GM12878 (cell line): ENCODE data around the gene DLG2. TPM values are rescaled to one million over a fixed set of nuclear protein-coding genes. Genes with fewer than 3 reads are reported as not detected.

Experiments
- ATAC-seq: fragments of 200-7000 bp; cut with Tn5 transposase; 3 replicates; pipeline ENCODE4 v1.9.1; 2020; ENCODE audit warnings: mild to moderate bottlenecking, moderate library complexity
- BruUV-seq: library from RNA; stranded (reverse); fragments of 400-500 nt; replicated peaks from 2 replicates; lab custom pipeline; 2021; lab: Mats Ljungman, UMichigan
- CTCF ChIA-PET: fragments of 300-600 bp; sonication (Branson Sonifier 250); formaldehyde crosslinking; extraction: SDS; loops from one replicate; lab custom pipeline; 2021; ENCODE audit warnings: inconsistent platforms; lab: Yijun Ruan, JAX
- POLR2A ChIA-PET: fragments of 350-600 bp; formaldehyde crosslinking; extraction: SDS; loops from one replicate; lab custom pipeline; 2021; ENCODE audit warnings: inconsistent platforms; lab: Charles Lee
- RAD21 ChIA-PET: fragments of 300-600 bp; sonication (Branson Sonifier 250); formaldehyde crosslinking; loops from one replicate; lab custom pipeline; 2023; ENCODE audit warnings: antibody characterized with exemption; ENCODE audit not compliant: unreplicated experiment; lab: Charles Lee
- SMC1A ChIA-PET: fragments of 300-600 bp; sonication (Branson Sonifier 250); formaldehyde crosslinking; loops from one replicate; lab custom pipeline; 2023; ENCODE audit not compliant: unreplicated experiment, uncharacterized antibody; lab: Charles Lee
- DNase-seq: peaks from one replicate; pipeline ENCODE4 v3.0.0-alpha.2; 2011; ENCODE audit warnings: low read depth, low spot score
- FAIRE-seq: peaks from 3 replicates; lab custom pipeline; 2011; peaks lifted over from hg19 to GRCh38; lab: Jason Lieb, UNC
- H2AFZ ChIP-seq: 2 replicates; pipeline ENCODE4 v1.6.0; 2011; ENCODE audit warnings: low read depth, low read length, control low read depth; ENCODE audit not compliant: control insufficient read depth
- H3K27ac ChIP-seq: 2 replicates; pipeline ENCODE4 v1.5.1; 2011; ENCODE audit warnings: control low read depth; ENCODE audit not compliant: control insufficient read depth, insufficient read depth
- H3K27me3 ChIP-seq, 2 experiments: replicated peaks in 1 of 2; 2 replicates each; pipeline versions ENCODE4 v1.6.0 to v1.6.1; 2011; ENCODE audit warnings: low read length in 1 of 2; ENCODE audit not compliant: control insufficient read depth in 2 of 2, insufficient read depth in 2 of 2
- H3K36me3 ChIP-seq, 2 experiments: 2 replicates each; pipeline ENCODE4 v1.5.1; 2011; ENCODE audit warnings: low read length in 1 of 2; ENCODE audit not compliant: control insufficient read depth in 2 of 2, insufficient read depth in 2 of 2
- H3K4me1 ChIP-seq: 2 replicates; pipeline ENCODE4 v1.6.1; 2011; ENCODE audit warnings: mild to moderate bottlenecking, low read length, moderate library complexity, mixed read lengths; ENCODE audit not compliant: control insufficient read depth, insufficient read depth
- H3K4me2 ChIP-seq: 2 replicates; pipeline ENCODE4 v1.6.0; 2011; ENCODE audit warnings: control low read depth; ENCODE audit not compliant: control insufficient read depth, insufficient read depth
- H3K4me3 ChIP-seq: fragments of 200-600 bp; sonication (generic); 2 replicates; pipeline ENCODE4 v1.5.1; 2016
- H3K79me2 ChIP-seq: 2 replicates; pipeline ENCODE4 v1.6.0; 2011; ENCODE audit warnings: low read length; ENCODE audit not compliant: control insufficient read depth, insufficient read depth
- H3K9ac ChIP-seq: 2 replicates; pipeline ENCODE4 v1.8.0; 2011; ENCODE audit warnings: low read length, control low read depth, mixed read lengths; ENCODE audit not compliant: control insufficient read depth, insufficient read depth
- H3K9me3 ChIP-seq: replicated peaks from 3 replicates; pipeline ENCODE4 v1.5.1; 2011; ENCODE audit warnings: mild to moderate bottlenecking, low read length; ENCODE audit not compliant: control insufficient read depth, insufficient read depth
- H4K20me1 ChIP-seq: 2 replicates; pipeline ENCODE4 v1.6.0; 2011; ENCODE audit not compliant: control insufficient read depth, insufficient read depth
- BCL11A ChIP-seq: IDR thresholded peaks from 2 replicates; pipeline ENCODE4 v1.6.1; 2011; ENCODE audit warnings: low read depth, low read length
- CBX5 ChIP-seq: sonication (generic); IDR thresholded peaks from 2 replicates; pipeline ENCODE4 v1.6.1; 2016; ENCODE audit warnings: low read depth, moderate library complexity, mild to moderate bottlenecking, inconsistent platforms
- ELK1 ChIP-seq: IDR thresholded peaks from 2 replicates; pipeline ENCODE4 v1.6.1; 2012; ENCODE audit warnings: low read depth, low read length, improper control_type of control experiment
- FOS ChIP-seq: IDR thresholded peaks from 3 replicates; pipeline ENCODE4 v1.6.1; 2011; ENCODE audit warnings: borderline replicate concordance; ENCODE audit not compliant: insufficient read length; ENCODE audit errors: extremely low read depth
- GATAD2B ChIP-seq: fragments of 450-650 bp; conservative IDR thresholded peaks from 2 replicates; pipeline ENCODE4 v1.6.1; 2017; ENCODE audit warnings: low read depth, mild to moderate bottlenecking, moderate library complexity
- IRF5 ChIP-seq: fragments of 450-650 bp; IDR thresholded peaks from 2 replicates; pipeline ENCODE4 v1.6.1; 2017; ENCODE audit warnings: borderline replicate concordance
- JUND ChIP-seq: IDR thresholded peaks from 2 replicates; pipeline ENCODE4 v1.6.1; 2012; ENCODE audit warnings: low read depth, mild to moderate bottlenecking, low read length, improper control_type of control experiment, moderate library complexity
- KDM1A ChIP-seq: fragments of 200-600 bp; sonication (generic); IDR thresholded peaks from 2 replicates; pipeline ENCODE4 v1.6.1; 2016; ENCODE audit warnings: borderline replicate concordance
- MYC ChIP-seq: IDR thresholded peaks from 2 replicates; pipeline ENCODE4 v1.6.1; 2011; ENCODE audit warnings: mild to moderate bottlenecking, low read length, moderate library complexity, inconsistent platforms; ENCODE audit not compliant: insufficient read depth, insufficient replicate concordance, insufficient read length, severe bottlenecking
- NFYA ChIP-seq: IDR thresholded peaks from 2 replicates; pipeline ENCODE4 v1.6.1; 2011; ENCODE audit warnings: low read depth, mild to moderate bottlenecking, low read length, improper control_type of control experiment, borderline replicate concordance
- NR2C1 ChIP-seq: fragments of 450-650 bp; IDR thresholded peaks from 2 replicates; pipeline ENCODE4 v1.6.1; 2017; ENCODE audit warnings: antibody characterized with exemption, mild to moderate bottlenecking, moderate library complexity
- SIN3A ChIP-seq: IDR thresholded peaks from 2 replicates; pipeline ENCODE4 v1.6.1; 2012; ENCODE audit warnings: low read depth, low read length, improper control_type of control experiment
- SREBF1 ChIP-seq: IDR thresholded peaks from 2 replicates; pipeline ENCODE4 v1.6.1; 2012; ENCODE audit warnings: mild to moderate bottlenecking, low read length
- ZBTB4 ChIP-seq: fragments of 450-650 bp; formaldehyde crosslinking; IDR thresholded peaks from 2 replicates; pipeline ENCODE4 v1.4.0; 2022; ENCODE audit warnings: mild to moderate bottlenecking, moderate library complexity
- ZNF592 ChIP-seq: fragments of 450-650 bp; IDR thresholded peaks from 2 replicates; pipeline ENCODE4 v1.6.1; 2017; ENCODE audit warnings: mild to moderate bottlenecking, moderate library complexity
- WGBS: methylation state at CpG from one replicate; pipeline ENCODE4 v1.1.6; 2016; ENCODE audit warnings: low lambda C conversion rate; ENCODE audit not compliant: insufficient replicate concordance, insufficient coverage; ENCODE audit errors: missing lambda C conversion rate; 5-methylcytosine and 5-hydroxymethylcytosine counted together
- in situ Hi-C: fragments of 300-500 bp; cut with MboI; formaldehyde crosslinking; loops from 9 replicates; pipeline ENCODE4 v1.14.3; 2018; ENCODE audit warnings: mixed read lengths
- intact Hi-C: fragments of 100-400 bp; cut with micrococcal nuclease; formaldehyde crosslinking; loops from one replicate; pipeline ENCODE4 v1.14.2; 2022; ENCODE audit not compliant: unreplicated experiment
- polyA plus RNA-seq, 11 experiments: library from polyadenylated mRNA; depleted of rRNA in 4 of 11; unstranded in 6 of 11; stranded (reverse) in 5 of 11; fragments of >200 nt; fragmentation: Nextera tagmentation in 4 of 11; fragmentation: Illumina TruSeq in 1 of 11; extraction: Ambion mirVana in 4 of 11; extraction: Trizol in 1 of 11; gene quantifications; 1 replicate in 1 of 11; 2 replicates in 10 of 11; pipeline versions ENCODE4 v1.2.1 to v1.2.3, GENCODE V29; 2011 to 2016; ENCODE audit warnings: inconsistent platforms in 2 of 11, missing spikeins in 2 of 11, low read depth in 1 of 11
- total RNA-seq, 4 experiments: library from RNA; depleted of rRNA in 3 of 4; stranded (reverse); fragments of >200 nt in 3 of 4; fragmentation: Illumina TruSeq in 1 of 4; extraction: Trizol in 1 of 4; gene quantifications; 2 replicates each; pipeline versions ENCODE4 v1.2.1 to v1.2.3, GENCODE V29; 2013 to 2021

DLG2 gene
- total and polyA plus RNA-seq, 10 of the 15 experiments (the other 5 are each of a cell fraction or from before 2014, with no cell fraction given) = 0.09 to 0.98 (median 0.35) TPM

- Histone ChIP-seq H3K79me2 (peaks cover 39% of the 10 kb centered on the region), H3K4me2 (no peak overlapping the region), H3K27me3 (no peaks in the 10 kb centered on the region), H3K27ac (no peak overlapping the region), H3K4me1 (no peaks in the 10 kb centered on the region), H3K36me3 (peaks cover 0 to 15% of the 10 kb centered on the region in 2 experiments; a peak in 2 of 4 replicates), H3K9me3 (no peaks in the 10 kb centered on the region), H2AFZ (no peak overlapping the region), H4K20me1 (no peaks in the 10 kb centered on the region), H3K4me3 (no peak overlapping the region), H3K9ac (no peak overlapping the region)
- no peak for ATAC-seq
- SMC1A ChIA-PET = interaction anchor here (0.6 to 1.3 kb wide), 3 partner anchors 9 to 38 kb away, joined by 3 read pairs; partner anchors contain the start of genes TMEM126A and TMEM126B
- POLR2A ChIA-PET = interaction anchor here (1.1 to 1.5 kb wide), 2 partner anchors 8 to 29 kb away, joined by 4 read pairs; partner anchors contain the start of gene TMEM126B
- no peak for DNase-seq
- RAD21 ChIA-PET = no interaction called here
- CTCF ChIA-PET = no interaction called here
- FAIRE-seq = no peak
- in situ Hi-C loops (no loop called here), intact Hi-C loops (no loop called here)
- no TSS peak for BruUV-seq
- no peak for TF ChIP-seq SREBF1
- no peak for TF ChIP-seq NR2C1
- TF ChIP-seq GATAD2B = no peak
- no peak for TF ChIP-seq BCL11A
- no peak for TF ChIP-seq JUND
- no peak for TF ChIP-seq SIN3A
- no peak for TF ChIP-seq NFYA
- TF ChIP-seq ZBTB4 (CRISPR knock-in tag) = no peak
- TF ChIP-seq IRF5 = no peak
- no peak for TF ChIP-seq KDM1A
- TF ChIP-seq ELK1 = no peak
- TF ChIP-seq CBX5 = no peak
- TF ChIP-seq FOS = no peak
- no peak for TF ChIP-seq MYC
- no peak for TF ChIP-seq ZNF592
- WGBS = 33% methylated on average over 1 of the region's 1 CpG
Measured at GRCh38 chr11:85656777-85657176, 29.6 kb upstream of the DLG2 start.
